MM.1S (cell line): Measurements from ENCODE around the gene CTTNBP2NL.

Experiments used
- CTCF ChIP-seq: fragments of 300-600 bp; sonication (generic); IDR thresholded peaks from 2 replicates; pipeline ENCODE4 v1.5.1; 2016; ENCODE audit warnings: antibody characterized with exemption, low read length, mixed read lengths
- EZH2 ChIP-seq: fragments of 300-600 bp; sonication (generic); optimal IDR thresholded peaks from 2 replicates; pipeline ENCODE3; 2017; ENCODE audit warnings: low read depth, mild to moderate bottlenecking, antibody characterized with exemption, low read length, mixed read lengths

GRCh38 chr1:112509005-112509659 lies 113.1 kb downstream of the CTTNBP2NL start:
- TF ChIP-seq CTCF = no peak
- no peak for TF ChIP-seq EZH2
